ENCODE data around the gene KRTAP10-7. TPM values are rescaled to one million over a fixed set of nuclear protein-coding genes. Genes with fewer than 3 reads are reported as not detected.
"Not testable (repeated sequence)": the region's sequence is repeated elsewhere in the genome, so short reads cannot be mapped to it uniquely, and the experiment has no call there.

KRTAP10-7 gene
- total and polyA plus RNA-seq, 2 donors = not detected

GRCh38 chr21:44590311-44590721 lies 10.1 kb upstream of the KRTAP10-7 start:
- no peak for DNase-seq (ENCODE audit: extremely low spot score)
- Histone ChIP-seq H3K4me3 (ENCODE audit: low read depth, low read length) (no peak overlapping the region), H3K4me1 (ENCODE audit: insufficient read depth) (no peaks in the 10 kb centered on the region), H3K27ac (ENCODE audit: low read depth) (no peak overlapping the region), H3K36me3 (ENCODE audit: insufficient read depth) (no peaks in the 10 kb centered on the region)
- 83% methylated on average over 10 of the region's 10 CpGs for WGBS

- WGBS = 57% methylated on average over 17 of the region's 19 CpGs
- DNase-seq (ENCODE audit: extremely low spot score); H3K4me3 ChIP-seq (ENCODE audit: low read depth, low read length); H3K4me1 ChIP-seq (ENCODE audit: insufficient read depth); H3K27ac ChIP-seq (ENCODE audit: low read depth); H3K36me3 ChIP-seq (ENCODE audit: insufficient read depth): not testable (repeated sequence)
Measured at GRCh38 chr21:44590897-44591800, 9.2 kb upstream of the KRTAP10-7 start.

GRCh38 chr21:44591801-44592130 lies 8.6 kb upstream of the KRTAP10-7 start:
- WGBS = 37% methylated on average over 4 of the region's 4 CpGs
- not testable (repeated sequence) for H3K4me1 ChIP-seq (ENCODE audit: insufficient read depth); H3K27ac ChIP-seq (ENCODE audit: low read depth); DNase-seq (ENCODE audit: extremely low spot score); H3K4me3 ChIP-seq (ENCODE audit: low read depth, low read length); H3K36me3 ChIP-seq (ENCODE audit: insufficient read depth)

GRCh38 chr21:44592446-44593311 lies 7.7 kb upstream of the KRTAP10-7 start, which contains the start of gene KRTAP10-6:
KRTAP10-6 (minus strand) TSS chr21:44592505; CDS start chr21:44592484, 21 bp downstream.
- Histone ChIP-seq H3K27ac (ENCODE audit: low read depth) (no peak within 1 kb of the TSS), H3K36me3 (ENCODE audit: insufficient read depth) (no peaks in the 10 kb centered on the region), H3K4me1 (ENCODE audit: insufficient read depth) (no peaks in the 10 kb centered on the region), H3K4me3 (ENCODE audit: low read depth, low read length) (no peak within 1 kb of the TSS)
- no peak for DNase-seq (ENCODE audit: extremely low spot score)
- 45% methylated on average over 33 of the region's 33 CpGs for WGBS

- H3K36me3 ChIP-seq (ENCODE audit: insufficient read depth) = no peaks in the 10 kb centered on the region
- 40% methylated on average over 20 of the region's 20 CpGs for WGBS
- no peaks in the 10 kb centered on the region for H3K4me1 ChIP-seq (ENCODE audit: insufficient read depth)
- no peak for DNase-seq (ENCODE audit: extremely low spot score)
- no peak overlapping the region for H3K27ac ChIP-seq (ENCODE audit: low read depth)
- H3K4me3 ChIP-seq (ENCODE audit: low read depth, low read length) = no peak overlapping the region
Measured at GRCh38 chr21:44593598-44594405, 6.6 kb upstream of the KRTAP10-7 start.

GRCh38 chr21:44594406-44594916 lies 5.9 kb upstream of the KRTAP10-7 start:
- Histone ChIP-seq H3K4me1 (ENCODE audit: insufficient read depth) (no peaks in the 10 kb centered on the region), H3K36me3 (ENCODE audit: insufficient read depth) (no peaks in the 10 kb centered on the region), H3K27ac (ENCODE audit: low read depth) (no peak overlapping the region), H3K4me3 (ENCODE audit: low read depth, low read length) (no peak overlapping the region)
- DNase-seq (ENCODE audit: extremely low spot score) = no peak
- WGBS = 83% methylated on average over 12 of the region's 12 CpGs

- no peaks in the 10 kb centered on the region for H3K36me3 ChIP-seq (ENCODE audit: insufficient read depth)
- no peak overlapping the region for H3K27ac ChIP-seq (ENCODE audit: low read depth)
- DNase-seq (ENCODE audit: extremely low spot score) = no peak
- no peak overlapping the region for H3K4me3 ChIP-seq (ENCODE audit: low read depth, low read length)
- 54% methylated on average over 6 of the region's 6 CpGs for WGBS
- no peaks in the 10 kb centered on the region for H3K4me1 ChIP-seq (ENCODE audit: insufficient read depth)
Measured at GRCh38 chr21:44595524-44595923, 4.9 kb upstream of the KRTAP10-7 start.

- Histone ChIP-seq H3K4me1 (ENCODE audit: insufficient read depth) (no peaks in the 10 kb centered on the region), H3K36me3 (ENCODE audit: insufficient read depth) (no peaks in the 10 kb centered on the region), H3K27ac (ENCODE audit: low read depth) (no peak overlapping the region), H3K4me3 (ENCODE audit: low read depth, low read length) (no peak overlapping the region)
- 77% methylated on average over 9 of the region's 9 CpGs for WGBS
- no peak for DNase-seq (ENCODE audit: extremely low spot score)
Measured at GRCh38 chr21:44596068-44596725, 4.2 kb upstream of the KRTAP10-7 start.

- H3K36me3 ChIP-seq (ENCODE audit: insufficient read depth) = no peaks in the 10 kb centered on the region
- no peak for DNase-seq (ENCODE audit: extremely low spot score)
- WGBS = 73% methylated on average over 11 of the region's 11 CpGs
- H3K4me3 ChIP-seq (ENCODE audit: low read depth, low read length) = no peak overlapping the region
- no peaks in the 10 kb centered on the region for H3K4me1 ChIP-seq (ENCODE audit: insufficient read depth)
- H3K27ac ChIP-seq (ENCODE audit: low read depth) = no peak overlapping the region
Measured at GRCh38 chr21:44598061-44598460, 2.3 kb upstream of the KRTAP10-7 start.

GRCh38 chr21:44599264-44600029 lies 950 bp upstream of the KRTAP10-7 start:
- 85% methylated on average over 8 of the region's 8 CpGs for WGBS
- no peaks in the 10 kb centered on the region for H3K36me3 ChIP-seq (ENCODE audit: insufficient read depth)
- no peak overlapping the region for H3K4me3 ChIP-seq (ENCODE audit: low read depth, low read length)
- DNase-seq (ENCODE audit: extremely low spot score) = no peak
- H3K4me1 ChIP-seq (ENCODE audit: insufficient read depth) = no peaks in the 10 kb centered on the region
- H3K27ac ChIP-seq (ENCODE audit: low read depth) = no peak overlapping the region

GRCh38 chr21:44601091-44601490 lies 694 bp downstream of the KRTAP10-7 start:
- WGBS = 67% methylated on average over 10 of the region's 10 CpGs
- H3K36me3 ChIP-seq (ENCODE audit: insufficient read depth); DNase-seq (ENCODE audit: extremely low spot score); H3K4me1 ChIP-seq (ENCODE audit: insufficient read depth); H3K27ac ChIP-seq (ENCODE audit: low read depth); H3K4me3 ChIP-seq (ENCODE audit: low read depth, low read length): not testable (repeated sequence)

Data from urinary bladder (tissue), 4 donors.